Measurements from ENCODE around the gene EXT2. TPM values are rescaled to one million over a fixed set of nuclear protein-coding genes. Genes with fewer than 3 reads are reported as not detected.

EXT2 gene
- total and polyA plus RNA-seq, 2 donors from 2014 or later, result 29.8 to 54.1 TPM

GRCh38 chr11:44205352-44205751, 109.9 kb downstream of the EXT2 start:
- DNase-seq (no peak), FAIRE-seq (no peak)
- no peaks in the 10 kb centered on the region for H3K27me3 ChIP-seq (ENCODE audit: control insufficient read depth, insufficient read depth, low read length)
- intact Hi-C loops (cut with DNase I), result no loop called here
- no peaks in the 10 kb centered on the region for H3K9me3 ChIP-seq (ENCODE audit: control insufficient read depth in 2 of 3, insufficient read depth in 1 of 3, low read length in 3 of 3)
- H3K4me3 ChIP-seq (ENCODE audit: low read length in 3 of 3), result no peak overlapping the region
- no peak overlapping the region for H3K27ac ChIP-seq (ENCODE audit: low read depth in 2 of 2, low read length in 2 of 2)
- no peak overlapping the region for H3K9ac ChIP-seq (ENCODE audit: low read length in 3 of 3)
- H3K36me3 ChIP-seq (ENCODE audit: control insufficient read depth in 2 of 3, insufficient read depth in 3 of 3, low read length in 3 of 3), result peaks cover 0 to 7% (median 2%) of the 10 kb centered on the region in 3 donors
- TF ChIP-seq CTCF (IDR thresholded peaks at IDR 0.05; ENCODE audit: borderline replicate concordance, extremely low read depth, insufficient read depth), result no peak
- peaks cover 0 to 11% (median 4%) of the 10 kb centered on the region in 3 donors for H3K4me1 ChIP-seq (ENCODE audit: control insufficient read depth in 2 of 3, insufficient read depth in 2 of 3, low read depth in 1 of 3, low read length in 3 of 3)

GRCh38 chr11:44205836-44206235, 110.4 kb downstream of the EXT2 start:
- FAIRE-seq (no peak), DNase-seq (no peak)

GRCh38 chr11:44207292-44207691, 111.8 kb downstream of the EXT2 start:
- Histone ChIP-seq H3K9me3 (ENCODE audit: control insufficient read depth in 2 of 3, insufficient read depth in 1 of 3, low read length in 3 of 3) (peaks cover 0 to under 1% (median 0%) of the 10 kb centered on the region in 3 donors), H3K9ac (ENCODE audit: low read length in 3 of 3) (no peak overlapping the region), H3K27me3 (ENCODE audit: control insufficient read depth, insufficient read depth, low read length) (no peaks in the 10 kb centered on the region), H3K27ac (ENCODE audit: low read depth in 2 of 2, low read length in 2 of 2) (no peak overlapping the region), H3K36me3 (ENCODE audit: control insufficient read depth in 2 of 3, insufficient read depth in 3 of 3, low read length in 3 of 3) (peaks cover 0 to 7% (median 2%) of the 10 kb centered on the region in 3 donors), H3K4me3 (ENCODE audit: low read length in 3 of 3) (no peak overlapping the region), H3K4me1 (ENCODE audit: control insufficient read depth in 2 of 3, insufficient read depth in 2 of 3, low read depth in 1 of 3, low read length in 3 of 3) (peaks cover 0 to 11% (median 4%) of the 10 kb centered on the region in 3 donors)
- intact Hi-C loops (cut with DNase I), result no loop called here
- DNase-seq (no peak), FAIRE-seq (no peak)
- TF ChIP-seq CTCF (IDR thresholded peaks at IDR 0.05; ENCODE audit: borderline replicate concordance, extremely low read depth, insufficient read depth), result no peak

More at GRCh38 chr11:44205836-44206235, 110.4 kb downstream of the EXT2 start:
- no peak for TF ChIP-seq CTCF (IDR thresholded peaks at IDR 0.05; ENCODE audit: borderline replicate concordance, extremely low read depth, insufficient read depth)
- intact Hi-C loops (cut with DNase I), result no loop called here
- H3K4me3 ChIP-seq (ENCODE audit: low read length in 3 of 3), result no peak overlapping the region
- H3K9me3 ChIP-seq (ENCODE audit: control insufficient read depth in 2 of 3, insufficient read depth in 1 of 3, low read length in 3 of 3), result no peaks in the 10 kb centered on the region
- H3K27me3 ChIP-seq (ENCODE audit: control insufficient read depth, insufficient read depth, low read length), result no peaks in the 10 kb centered on the region
- no peak overlapping the region for H3K27ac ChIP-seq (ENCODE audit: low read depth in 2 of 2, low read length in 2 of 2)
- H3K4me1 ChIP-seq (ENCODE audit: control insufficient read depth in 2 of 3, insufficient read depth in 2 of 3, low read depth in 1 of 3, low read length in 3 of 3), result peaks cover 0 to 11% (median 4%) of the 10 kb centered on the region in 3 donors
- H3K9ac ChIP-seq (ENCODE audit: low read length in 3 of 3), result no peak overlapping the region
- peaks cover 0 to 7% (median 2%) of the 10 kb centered on the region in 3 donors for H3K36me3 ChIP-seq (ENCODE audit: control insufficient read depth in 2 of 3, insufficient read depth in 3 of 3, low read length in 3 of 3)

Data from kidney (tissue), 14 donors.